Measurements from ENCODE around the gene ATRN. TPM values are rescaled to one million over a fixed set of nuclear protein-coding genes. Genes with fewer than 3 reads are reported as not detected.

ATRN gene
- polyA plus RNA-seq, 1 donor (not counting 4 experiments of a cell fraction or from before 2014, with no cell fraction given) = 49.9 TPM

DNA sequence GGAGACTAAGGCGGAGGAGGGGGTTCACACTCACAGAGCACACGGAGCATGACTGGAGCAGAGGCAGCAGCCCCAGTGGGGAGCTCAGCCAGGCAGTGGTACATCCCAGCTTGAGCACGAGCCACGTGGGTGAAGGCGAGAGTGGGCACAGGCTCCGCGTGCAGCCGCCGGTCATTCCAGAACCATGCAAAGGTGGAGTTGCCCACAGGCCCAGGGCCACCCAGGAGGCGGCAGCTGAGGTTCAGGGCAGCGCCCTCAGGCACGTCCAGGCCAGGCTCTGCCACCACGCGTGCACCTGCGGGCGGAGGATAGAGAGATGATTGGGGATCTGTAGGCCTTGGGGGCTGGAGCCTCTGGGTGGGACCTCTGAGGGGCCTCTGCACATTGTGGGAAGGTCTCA lies 220.5 kb downstream of the ATRN start:
- Histone ChIP-seq H3K79me2 (ENCODE audit: control insufficient read depth, insufficient read depth, low read length) (no peaks in the 10 kb centered on the region), H4K20me1 (ENCODE audit: control insufficient read depth, extremely low read depth, insufficient read depth, low read length) (no peaks in the 10 kb centered on the region), H3K27ac (ENCODE audit: control insufficient read depth, insufficient read depth, low read length) (no peak overlapping the region), H3K9ac (ENCODE audit: control insufficient read depth, extremely low read depth, insufficient read depth, low read length) (no peak overlapping the region), H3K9me1 (ENCODE audit: control insufficient read depth, extremely low read depth, insufficient read depth, low read length) (no peaks in the 10 kb centered on the region), H3K9me3 (ENCODE audit: control insufficient read depth, low read depth, low read length) (no peaks in the 10 kb centered on the region), H3K4me1 (ENCODE audit: control insufficient read depth, extremely low read depth, insufficient read depth, low read length) (no peaks in the 10 kb centered on the region), H2AFZ (ENCODE audit: control insufficient read depth, low read length) (no peak overlapping the region), H3K4me3 (ENCODE audit: control insufficient read depth in 2 of 3, extremely low read depth in 1 of 3, insufficient read depth in 2 of 3, low read depth in 1 of 3, low read length in 3 of 3) (no peak overlapping the region), H3K27me3 (ENCODE audit: control insufficient read depth, extremely low read depth, insufficient read depth, low read length) (peaks cover 8% of the 10 kb centered on the region), H3K4me2 (ENCODE audit: control insufficient read depth, extremely low read depth, insufficient read depth, low read depth, low read length) (no peak overlapping the region), H3K36me3 (ENCODE audit: control insufficient read depth in 2 of 2, extremely low read depth in 1 of 2, insufficient read depth in 2 of 2, low read length in 2 of 2) (no peaks in the 10 kb centered on the region)
- no peak for FAIRE-seq
- no peak for DNase-seq (ENCODE audit: low read depth, low spot score)
- TF ChIP-seq, protein P1, sequence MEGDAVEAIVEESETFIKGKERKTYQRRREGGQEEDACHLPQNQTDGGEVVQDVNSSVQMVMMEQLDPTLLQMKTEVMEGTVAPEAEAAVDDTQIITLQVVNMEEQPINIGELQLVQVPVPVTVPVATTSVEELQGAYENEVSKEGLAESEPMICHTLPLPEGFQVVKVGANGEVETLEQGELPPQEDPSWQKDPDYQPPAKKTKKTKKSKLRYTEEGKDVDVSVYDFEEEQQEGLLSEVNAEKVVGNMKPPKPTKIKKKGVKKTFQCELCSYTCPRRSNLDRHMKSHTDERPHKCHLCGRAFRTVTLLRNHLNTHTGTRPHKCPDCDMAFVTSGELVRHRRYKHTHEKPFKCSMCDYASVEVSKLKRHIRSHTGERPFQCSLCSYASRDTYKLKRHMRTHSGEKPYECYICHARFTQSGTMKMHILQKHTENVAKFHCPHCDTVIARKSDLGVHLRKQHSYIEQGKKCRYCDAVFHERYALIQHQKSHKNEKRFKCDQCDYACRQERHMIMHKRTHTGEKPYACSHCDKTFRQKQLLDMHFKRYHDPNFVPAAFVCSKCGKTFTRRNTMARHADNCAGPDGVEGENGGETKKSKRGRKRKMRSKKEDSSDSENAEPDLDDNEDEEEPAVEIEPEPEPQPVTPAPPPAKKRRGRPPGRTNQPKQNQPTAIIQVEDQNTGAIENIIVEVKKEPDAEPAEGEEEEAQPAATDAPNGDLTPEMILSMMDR (optimal IDR thresholded peaks at IDR 0.05 in 1 of 3, IDR thresholded peaks at IDR 0.05 in 1 of 3, conservative IDR thresholded peaks at IDR 0.05 in 1 of 3; ENCODE audit: extremely low read depth in 1 of 3, insufficient read depth in 2 of 3, low read length in 3 of 3) = no peak
- TF ChIP-seq EZH2 (IDR thresholded peaks at IDR 0.05; ENCODE audit: low read length) = no peak
- dilution Hi-C loops (cut with MboI; ENCODE audit: extremely low pct_ligation_motif_present, low sequenced_read_pairs) = no loop called here

DNA sequence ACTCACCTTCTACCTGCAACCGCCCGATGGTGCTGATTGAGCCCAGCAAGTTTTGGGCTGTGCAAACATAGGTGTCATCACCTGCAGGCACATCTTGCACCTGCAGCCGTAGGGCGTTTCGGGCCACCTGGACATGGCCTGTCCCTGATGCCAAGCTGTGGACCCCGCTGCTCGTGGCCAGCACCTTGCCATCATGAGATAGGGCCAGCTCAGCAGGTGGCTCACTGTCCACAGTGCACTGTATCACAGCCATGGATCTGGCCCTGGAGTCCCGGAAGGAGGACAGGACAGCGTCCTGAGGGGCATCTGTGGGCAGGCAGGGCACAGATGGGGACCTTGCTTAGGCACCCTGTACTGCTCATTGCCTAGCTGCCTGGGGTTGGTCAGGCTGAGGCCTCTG lies 221.1 kb downstream of the ATRN start:
- H3K27ac ChIP-seq (ENCODE audit: control insufficient read depth, insufficient read depth, low read length) = no peak overlapping the region
- H3K27me3 ChIP-seq (ENCODE audit: control insufficient read depth, extremely low read depth, insufficient read depth, low read length) = peaks cover 7% of the 10 kb centered on the region
- DNase-seq (ENCODE audit: low read depth, low spot score) = no peak
- no peaks in the 10 kb centered on the region for H3K79me2 ChIP-seq (ENCODE audit: control insufficient read depth, insufficient read depth, low read length)
- dilution Hi-C loops (cut with MboI; ENCODE audit: extremely low pct_ligation_motif_present, low sequenced_read_pairs) = no loop called here
- H4K20me1 ChIP-seq (ENCODE audit: control insufficient read depth, extremely low read depth, insufficient read depth, low read length) = no peaks in the 10 kb centered on the region
- H3K9ac ChIP-seq (ENCODE audit: control insufficient read depth, extremely low read depth, insufficient read depth, low read length) = no peak overlapping the region
- FAIRE-seq = no peak
- no peak overlapping the region for H3K4me3 ChIP-seq (ENCODE audit: control insufficient read depth in 2 of 3, extremely low read depth in 1 of 3, insufficient read depth in 2 of 3, low read depth in 1 of 3, low read length in 3 of 3)
- H2AFZ ChIP-seq (ENCODE audit: control insufficient read depth, low read length) = no peak overlapping the region
- H3K36me3 ChIP-seq (ENCODE audit: control insufficient read depth in 2 of 2, extremely low read depth in 1 of 2, insufficient read depth in 2 of 2, low read length in 2 of 2) = no peaks in the 10 kb centered on the region
- no peaks in the 10 kb centered on the region for H3K9me1 ChIP-seq (ENCODE audit: control insufficient read depth, extremely low read depth, insufficient read depth, low read length)
- no peak for TF ChIP-seq EZH2 (IDR thresholded peaks at IDR 0.05; ENCODE audit: low read length)
- TF ChIP-seq, protein P1 (optimal IDR thresholded peaks at IDR 0.05 in 1 of 3, IDR thresholded peaks at IDR 0.05 in 1 of 3, conservative IDR thresholded peaks at IDR 0.05 in 1 of 3; ENCODE audit: extremely low read depth in 1 of 3, insufficient read depth in 2 of 3, low read length in 3 of 3) = no peak
- no peak overlapping the region for H3K4me2 ChIP-seq (ENCODE audit: control insufficient read depth, extremely low read depth, insufficient read depth, low read depth, low read length)
- H3K4me1 ChIP-seq (ENCODE audit: control insufficient read depth, extremely low read depth, insufficient read depth, low read length) = no peaks in the 10 kb centered on the region
- no peaks in the 10 kb centered on the region for H3K9me3 ChIP-seq (ENCODE audit: control insufficient read depth, low read depth, low read length)

All from keratinocyte (primary cell).